ENCODE measurements around the gene AKR1C1. TPM values are rescaled to one million over a fixed set of nuclear protein-coding genes. Genes with fewer than 3 reads are reported as not detected.
"Not testable (repeated sequence)": the region's sequence is repeated elsewhere in the genome, so short reads cannot be mapped to it uniquely, and the experiment has no call there.

Gene AKR1C1
- total RNA-seq: 1.3 to 1.8 TPM (median 1.7 TPM) in 3 replicates
- long read RNA-seq, partial matches to known transcripts: 1 of 1 reads
- long read RNA-seq, other reads (novel, unspliced or antisense): 0 of 1 reads

GRCh38 chr10:4962876-4963814 lies at the start of gene AKR1C1:
AKR1C1 (plus strand) TSS chr10:4963415; CDS start chr10:4963445, 30 bp downstream.
- not testable (repeated sequence) for H3K9me3 Mint-ChIP-seq (ENCODE audit: low read depth); H3K4me1 Mint-ChIP-seq (ENCODE audit: low read depth); H3K27me3 Mint-ChIP-seq (ENCODE audit: low read depth); H3K36me3 Mint-ChIP-seq (ENCODE audit: low read depth); DNase-seq (ENCODE audit: low spot score)
- H3K4me3 Mint-ChIP-seq (ENCODE audit: unreplicated experiment): peak within 1 kb of the TSS; percentile 33
- H3K27ac Mint-ChIP-seq (ENCODE audit: unreplicated experiment): peak within 1 kb of the TSS; percentile 49

GRCh38 chr10:4914213-4914850 lies 48.9 kb upstream of the AKR1C1 start:
- TF ChIP-seq CTCF (IDR thresholded peaks at IDR 0.05): no peak
- no peak for DNase-seq (ENCODE audit: low spot score)
- no peaks in the 10 kb centered on the region for H3K4me1 Mint-ChIP-seq (ENCODE audit: low read depth)
- H3K9me3 Mint-ChIP-seq (ENCODE audit: low read depth): peaks cover 5% of the 10 kb centered on the region
- no peak overlapping the region for H3K27ac Mint-ChIP-seq (ENCODE audit: unreplicated experiment)
- no peaks in the 10 kb centered on the region for H3K36me3 Mint-ChIP-seq (ENCODE audit: low read depth)
- H3K4me3 Mint-ChIP-seq (ENCODE audit: unreplicated experiment): no peak overlapping the region
- H3K27me3 Mint-ChIP-seq (ENCODE audit: low read depth): peaks cover 8% of the 10 kb centered on the region

- peaks cover 9% of the 10 kb centered on the region for H3K27me3 Mint-ChIP-seq (ENCODE audit: low read depth)
- H3K27ac Mint-ChIP-seq (ENCODE audit: unreplicated experiment): no peak overlapping the region
- no peaks in the 10 kb centered on the region for H3K4me1 Mint-ChIP-seq (ENCODE audit: low read depth)
- no peaks in the 10 kb centered on the region for H3K9me3 Mint-ChIP-seq (ENCODE audit: low read depth)
- no peaks in the 10 kb centered on the region for H3K36me3 Mint-ChIP-seq (ENCODE audit: low read depth)
- no peak for TF ChIP-seq CTCF (IDR thresholded peaks at IDR 0.05)
- DNase-seq (ENCODE audit: low spot score): no peak
- H3K4me3 Mint-ChIP-seq (ENCODE audit: unreplicated experiment): no peak overlapping the region
Observed at GRCh38 chr10:4916086-4916716, 47.0 kb upstream of the AKR1C1 start.

GRCh38 chr10:4918236-4918635 lies 45.0 kb upstream of the AKR1C1 start:
- DNase-seq (ENCODE audit: low spot score): no peak
- no peak overlapping the region for H3K27ac Mint-ChIP-seq (ENCODE audit: unreplicated experiment)
- no peaks in the 10 kb centered on the region for H3K36me3 Mint-ChIP-seq (ENCODE audit: low read depth)
- no peaks in the 10 kb centered on the region for H3K9me3 Mint-ChIP-seq (ENCODE audit: low read depth)
- peaks cover 9% of the 10 kb centered on the region for H3K27me3 Mint-ChIP-seq (ENCODE audit: low read depth)
- TF ChIP-seq CTCF (IDR thresholded peaks at IDR 0.05): no peak
- H3K4me3 Mint-ChIP-seq (ENCODE audit: unreplicated experiment): no peak overlapping the region
- H3K4me1 Mint-ChIP-seq (ENCODE audit: low read depth): no peaks in the 10 kb centered on the region

GRCh38 chr10:4924482-4924881 lies 38.7 kb upstream of the AKR1C1 start:
- not testable (repeated sequence) for H3K27me3 Mint-ChIP-seq (ENCODE audit: low read depth)

GRCh38 chr10:4926400-4926799 lies 36.8 kb upstream of the AKR1C1 start:
- Mint-ChIP-seq H3K36me3 (ENCODE audit: low read depth) (peaks cover 9% of the 10 kb centered on the region), H3K27ac (ENCODE audit: unreplicated experiment) (no peak overlapping the region), H3K4me1 (ENCODE audit: low read depth) (no peaks in the 10 kb centered on the region), H3K4me3 (ENCODE audit: unreplicated experiment) (no peak overlapping the region), H3K27me3 (ENCODE audit: low read depth) (peaks cover 4% of the 10 kb centered on the region), H3K9me3 (ENCODE audit: low read depth) (peaks cover 28% of the 10 kb centered on the region)
- TF ChIP-seq CTCF (IDR thresholded peaks at IDR 0.05): no peak
- no peak for DNase-seq (ENCODE audit: low spot score)

More at GRCh38 chr10:4924482-4924881, 38.7 kb upstream of the AKR1C1 start:
- H3K4me3 Mint-ChIP-seq (ENCODE audit: unreplicated experiment); DNase-seq (ENCODE audit: low spot score); H3K36me3 Mint-ChIP-seq (ENCODE audit: low read depth); H3K27ac Mint-ChIP-seq (ENCODE audit: unreplicated experiment); H3K4me1 Mint-ChIP-seq (ENCODE audit: low read depth): not testable (repeated sequence)
- H3K9me3 Mint-ChIP-seq (ENCODE audit: low read depth): peaks cover 17% of the 10 kb centered on the region

All from chondrocyte (in vitro differentiated cells).